GM19023 (cell line): ENCODE data around the gene POP4.
A peak's percentile ranks its signal among the peaks of the same experiment; 100 is the strongest.

Experiments used
- ATAC-seq: cut with Tn5 transposase; IDR thresholded peaks from one replicate; pipeline ENCODE4 v1.9.1; 2021; ENCODE audit warnings: mild to moderate bottlenecking, moderate library complexity; ENCODE audit not compliant: unreplicated experiment

POP4 gene

DNA sequence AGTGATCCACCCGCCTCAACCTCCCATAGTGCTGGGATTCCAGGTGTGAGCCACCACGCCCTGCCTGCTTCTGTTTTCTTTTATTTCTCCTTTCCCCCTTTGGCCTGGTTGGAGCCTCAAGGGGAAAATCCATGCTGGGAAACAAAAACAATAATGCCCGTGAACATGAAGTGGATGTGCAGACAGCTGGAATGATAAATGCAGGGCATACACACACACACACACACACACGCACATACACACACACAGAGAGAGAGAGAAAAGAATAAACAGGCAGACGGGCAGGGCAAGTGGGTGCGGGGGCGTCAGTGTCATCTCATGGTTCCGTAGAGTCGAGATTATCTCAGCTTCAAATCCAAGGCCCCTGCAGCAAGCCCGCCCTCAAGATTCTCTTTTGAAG is 54.8 kb downstream of the POP4 start:
- ATAC-seq, result no peak

DNA sequence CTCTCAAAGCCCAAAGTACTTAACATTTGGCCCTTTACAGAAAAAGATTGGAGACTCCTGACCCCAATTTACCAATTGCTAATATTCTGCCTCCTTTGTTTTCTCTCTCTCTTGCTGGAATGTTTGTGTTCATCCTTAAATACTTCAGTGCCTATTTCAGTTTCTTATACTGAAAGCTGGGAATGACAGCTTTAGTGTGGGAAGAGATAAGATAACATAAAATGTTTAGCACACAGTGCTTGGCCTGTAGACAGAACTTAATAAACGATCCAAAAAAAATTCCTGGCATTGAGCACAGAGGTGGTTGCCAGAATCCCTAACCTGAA is 56.2 kb downstream of the POP4 start:
- no peak for ATAC-seq

DNA sequence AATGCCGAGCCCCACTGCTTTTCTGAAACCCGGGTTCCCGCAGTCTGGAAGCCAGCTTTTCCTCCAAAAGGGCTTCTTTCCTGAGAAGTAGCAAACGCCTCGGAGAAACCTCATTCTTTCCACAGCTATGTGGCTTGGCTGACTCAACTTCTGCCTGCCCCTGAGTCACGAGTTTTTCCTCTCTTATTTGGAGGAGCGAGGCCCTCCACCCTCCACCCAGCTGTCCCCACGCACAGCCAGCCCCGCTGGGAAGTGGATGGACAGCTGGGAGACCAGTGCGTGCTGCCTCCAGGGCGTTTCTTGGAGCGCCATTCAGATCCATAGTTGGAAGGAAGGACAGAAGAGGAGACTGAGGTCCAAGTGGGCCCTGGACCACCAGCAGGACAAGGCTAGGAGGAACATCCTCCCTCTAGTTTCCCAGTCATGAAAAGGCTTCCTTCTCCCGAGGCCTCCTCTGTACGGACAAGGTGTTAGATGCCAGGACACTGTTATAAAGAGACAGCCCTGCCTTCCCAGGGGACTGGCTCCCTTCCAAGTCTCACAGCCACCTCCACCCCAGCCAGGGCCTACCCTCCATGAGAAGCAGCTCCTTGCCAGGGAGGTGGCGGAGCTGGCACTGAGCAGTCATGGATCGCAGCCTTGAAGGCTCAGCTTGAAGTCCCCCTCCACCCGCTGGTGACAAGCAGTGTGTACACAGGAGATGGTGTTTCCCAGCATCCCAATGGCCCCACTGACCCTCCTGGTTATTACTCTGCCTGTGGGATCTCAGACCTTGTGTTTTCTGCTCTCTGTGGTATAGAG is 56.7 kb downstream of the POP4 start:
- no peak for ATAC-seq

DNA sequence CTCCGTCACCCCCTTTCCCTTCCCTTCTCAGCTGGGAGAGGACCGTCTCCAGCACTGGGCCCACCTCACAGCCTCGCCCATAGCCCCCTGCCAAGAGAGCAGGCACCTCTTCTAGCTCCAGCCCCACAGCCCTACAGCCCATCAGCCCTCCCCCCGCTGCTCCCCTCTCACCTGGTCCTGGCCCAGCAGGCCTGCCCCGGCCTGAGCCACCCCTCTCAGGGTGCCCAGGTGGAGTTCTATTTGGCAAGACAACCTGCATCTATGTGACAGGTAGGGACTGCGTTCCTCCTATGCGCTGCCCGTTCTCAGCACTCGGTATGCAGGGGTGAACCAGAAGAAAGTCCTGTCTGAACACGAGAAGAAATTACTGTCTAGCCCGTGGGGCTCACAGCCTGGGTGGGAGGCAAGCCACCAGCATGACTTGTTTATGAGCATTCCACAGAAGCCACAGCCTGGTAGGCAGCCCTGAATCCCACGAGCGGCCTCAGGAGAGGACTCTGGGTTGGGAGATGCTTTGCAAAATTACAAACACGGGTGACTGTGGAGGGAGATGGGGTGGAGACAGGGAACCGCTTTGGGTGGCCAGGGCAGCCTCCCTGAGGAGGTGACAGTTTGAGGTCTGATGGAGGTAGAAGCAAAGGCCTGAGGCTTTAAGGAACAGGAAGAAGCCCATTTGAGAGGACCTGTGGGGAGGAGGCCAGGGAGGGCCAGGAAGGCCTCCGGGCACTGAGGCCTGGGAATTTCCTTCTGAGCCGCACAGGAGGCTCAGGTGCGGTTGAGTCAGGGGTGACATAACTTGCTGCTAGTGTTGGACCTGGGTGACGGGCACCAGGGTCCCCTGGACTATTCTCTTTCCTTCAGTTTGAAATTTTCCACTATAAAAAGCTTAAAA is 58.0 kb downstream of the POP4 start:
- no peak for ATAC-seq

DNA sequence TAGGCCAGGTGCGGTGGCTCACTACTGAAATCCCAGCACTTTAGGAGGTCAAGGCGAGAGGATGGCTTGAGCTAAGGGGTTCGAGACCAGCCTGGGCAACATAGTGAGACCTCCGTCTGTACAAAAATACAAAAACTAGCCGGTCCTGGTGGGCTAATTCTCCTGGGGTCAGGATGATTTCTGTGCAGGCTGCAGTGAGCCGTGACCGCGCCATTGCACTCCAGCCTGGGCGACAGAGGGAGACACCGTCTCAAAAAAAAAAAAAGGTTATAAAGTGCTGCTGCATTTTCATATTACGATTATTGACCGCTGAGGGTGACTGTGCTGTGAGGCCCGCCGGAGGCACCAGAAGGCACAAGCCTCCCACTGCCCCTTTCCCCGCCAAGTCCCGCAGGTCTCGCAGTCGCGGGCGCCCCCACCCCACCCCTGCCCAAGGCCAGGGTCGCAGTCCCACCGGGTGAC is 58.7 kb downstream of the POP4 start:
- ATAC-seq, result no peak

DNA sequence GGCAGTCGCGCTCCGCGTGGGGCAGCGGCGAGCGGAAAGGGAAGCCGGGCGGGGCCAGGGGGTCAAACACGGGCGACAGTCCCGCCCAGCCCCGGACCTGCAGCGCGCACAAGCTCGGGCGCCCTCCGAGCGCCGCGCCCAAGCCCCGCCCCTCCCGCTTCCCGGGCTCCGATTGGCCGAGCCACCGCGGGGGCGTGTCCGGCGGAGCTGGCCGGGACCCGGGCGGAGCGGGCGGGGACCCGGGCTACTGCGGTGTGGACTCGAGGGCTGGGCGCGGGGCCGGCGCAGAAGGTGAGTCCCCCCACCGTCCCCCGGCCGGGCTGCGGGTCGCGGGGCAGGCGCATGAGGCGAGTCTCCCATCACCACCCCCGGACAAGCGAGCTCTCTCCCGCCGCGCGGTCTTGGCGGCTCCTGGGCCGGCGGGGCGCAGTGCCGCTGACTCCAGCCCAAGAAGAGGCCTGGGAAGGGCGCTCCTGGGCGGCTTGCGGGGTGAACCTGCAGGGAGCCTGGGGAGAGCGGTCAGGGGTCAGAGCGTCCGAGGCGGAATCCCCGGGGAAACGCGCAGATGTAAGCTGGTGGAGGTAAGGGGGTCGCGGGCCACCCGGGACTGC is 59.2 kb downstream of the POP4 start, which contains the start of gene PLEKHF1:
Gene PLEKHF1, plus strand, starts transcription at position 247 of the 611 bp plus-strand sequence. CDS start 8,379 bp downstream, outside the sequence.
- peak; percentile 92 for ATAC-seq

DNA sequence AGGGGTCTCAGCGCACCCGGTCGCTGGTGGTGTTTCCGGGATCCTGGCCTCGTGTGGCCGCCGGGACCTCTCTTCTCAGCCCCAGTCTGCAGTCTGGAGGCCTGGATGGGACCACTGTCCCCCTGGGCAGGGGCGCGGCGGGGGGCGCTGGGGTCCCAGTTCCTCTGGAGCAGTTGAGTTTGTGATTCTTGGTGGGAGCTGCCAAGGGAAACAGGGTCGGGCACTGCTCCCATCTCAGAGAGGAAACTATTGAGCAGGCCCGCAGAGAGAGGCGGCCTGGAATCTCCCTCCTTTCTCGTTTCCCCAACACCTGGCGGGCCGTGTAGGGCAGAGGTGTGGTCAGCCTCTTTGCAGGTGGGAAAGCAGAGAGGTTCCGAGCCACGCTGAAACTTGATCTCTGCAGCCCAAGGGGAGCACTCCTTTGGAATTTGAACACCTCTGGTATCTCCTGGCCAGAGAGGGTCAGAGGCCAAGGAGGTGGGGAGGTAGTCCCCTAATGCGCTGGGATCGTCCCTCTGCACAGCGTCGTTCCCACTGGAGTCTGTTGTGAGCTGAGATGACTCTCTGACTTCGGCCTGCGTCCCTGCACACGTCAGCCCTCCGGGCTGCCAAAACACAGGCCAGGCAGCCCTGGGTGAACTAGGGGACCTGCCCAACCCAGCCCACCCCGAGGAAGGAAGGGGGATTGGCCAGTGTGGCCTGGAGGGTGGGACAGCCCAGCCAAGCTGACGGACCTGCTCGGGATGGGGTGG is 59.9 kb downstream of the POP4 start:
- peak; percentile 1 for ATAC-seq
